ENCODE data around the gene IL17C.
A peak's percentile ranks its signal among the peaks of the same experiment; 100 is the strongest.

IL17C gene

DNA sequence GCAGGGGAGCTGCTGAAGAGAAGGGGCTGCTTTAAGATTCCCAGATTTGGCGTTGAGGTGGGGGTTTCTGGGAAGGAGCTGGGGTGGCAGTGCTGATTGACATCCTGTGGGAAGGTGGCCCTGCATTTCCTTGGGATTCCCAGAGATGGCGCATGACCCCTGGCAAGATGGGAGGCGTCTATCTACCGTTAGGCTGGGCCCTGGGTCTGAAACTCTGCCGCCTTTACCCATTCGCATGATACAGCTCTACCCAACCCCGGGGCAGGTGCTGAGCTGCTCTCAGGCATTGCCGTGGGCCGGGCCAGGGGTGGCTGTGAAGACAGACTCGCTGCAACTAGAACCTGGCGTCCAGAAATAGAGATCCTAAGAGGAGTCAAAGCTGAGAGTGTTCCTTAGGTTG is 34.4 kb downstream of the IL17C start:
- TF ChIP-seq, protein P1, sequence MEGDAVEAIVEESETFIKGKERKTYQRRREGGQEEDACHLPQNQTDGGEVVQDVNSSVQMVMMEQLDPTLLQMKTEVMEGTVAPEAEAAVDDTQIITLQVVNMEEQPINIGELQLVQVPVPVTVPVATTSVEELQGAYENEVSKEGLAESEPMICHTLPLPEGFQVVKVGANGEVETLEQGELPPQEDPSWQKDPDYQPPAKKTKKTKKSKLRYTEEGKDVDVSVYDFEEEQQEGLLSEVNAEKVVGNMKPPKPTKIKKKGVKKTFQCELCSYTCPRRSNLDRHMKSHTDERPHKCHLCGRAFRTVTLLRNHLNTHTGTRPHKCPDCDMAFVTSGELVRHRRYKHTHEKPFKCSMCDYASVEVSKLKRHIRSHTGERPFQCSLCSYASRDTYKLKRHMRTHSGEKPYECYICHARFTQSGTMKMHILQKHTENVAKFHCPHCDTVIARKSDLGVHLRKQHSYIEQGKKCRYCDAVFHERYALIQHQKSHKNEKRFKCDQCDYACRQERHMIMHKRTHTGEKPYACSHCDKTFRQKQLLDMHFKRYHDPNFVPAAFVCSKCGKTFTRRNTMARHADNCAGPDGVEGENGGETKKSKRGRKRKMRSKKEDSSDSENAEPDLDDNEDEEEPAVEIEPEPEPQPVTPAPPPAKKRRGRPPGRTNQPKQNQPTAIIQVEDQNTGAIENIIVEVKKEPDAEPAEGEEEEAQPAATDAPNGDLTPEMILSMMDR (IDR thresholded peaks at IDR 0.05) = peak; percentile 21; the same call in 1 of the 2 replicates

DNA sequence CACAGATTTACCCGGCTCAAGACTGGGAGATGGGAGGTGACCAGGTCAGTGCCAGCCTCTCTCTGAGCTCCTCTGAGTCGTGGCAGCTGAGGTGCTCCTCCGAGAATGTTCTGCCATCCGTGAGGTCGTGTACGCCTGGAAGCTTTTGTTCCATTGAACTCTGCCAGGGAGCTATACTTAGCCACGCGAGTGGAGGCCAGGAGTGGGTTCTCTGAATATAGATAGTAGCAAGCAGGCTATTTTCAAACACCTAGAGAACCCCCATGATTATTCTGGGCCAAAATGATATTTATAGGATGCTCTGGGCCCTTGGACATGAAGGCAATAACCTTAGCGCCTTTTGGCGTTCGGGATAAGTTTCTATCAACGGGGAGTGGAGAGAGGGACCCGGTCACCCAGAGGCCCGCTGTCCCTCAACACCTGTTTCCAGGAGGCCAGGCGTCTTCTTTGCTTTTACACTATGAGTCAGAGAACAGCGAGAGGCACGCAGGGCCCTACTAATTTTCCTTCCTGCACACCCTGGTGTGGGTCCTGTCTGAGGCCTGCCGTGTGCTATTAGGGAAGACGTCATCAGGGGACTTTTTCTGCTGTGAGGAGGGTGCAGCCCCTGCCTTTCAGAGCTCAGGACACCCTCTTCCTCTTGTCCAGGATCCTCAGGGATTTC is 35.5 kb downstream of the IL17C start:
- TF ChIP-seq, protein P1 (IDR thresholded peaks at IDR 0.05) = no peak

DNA sequence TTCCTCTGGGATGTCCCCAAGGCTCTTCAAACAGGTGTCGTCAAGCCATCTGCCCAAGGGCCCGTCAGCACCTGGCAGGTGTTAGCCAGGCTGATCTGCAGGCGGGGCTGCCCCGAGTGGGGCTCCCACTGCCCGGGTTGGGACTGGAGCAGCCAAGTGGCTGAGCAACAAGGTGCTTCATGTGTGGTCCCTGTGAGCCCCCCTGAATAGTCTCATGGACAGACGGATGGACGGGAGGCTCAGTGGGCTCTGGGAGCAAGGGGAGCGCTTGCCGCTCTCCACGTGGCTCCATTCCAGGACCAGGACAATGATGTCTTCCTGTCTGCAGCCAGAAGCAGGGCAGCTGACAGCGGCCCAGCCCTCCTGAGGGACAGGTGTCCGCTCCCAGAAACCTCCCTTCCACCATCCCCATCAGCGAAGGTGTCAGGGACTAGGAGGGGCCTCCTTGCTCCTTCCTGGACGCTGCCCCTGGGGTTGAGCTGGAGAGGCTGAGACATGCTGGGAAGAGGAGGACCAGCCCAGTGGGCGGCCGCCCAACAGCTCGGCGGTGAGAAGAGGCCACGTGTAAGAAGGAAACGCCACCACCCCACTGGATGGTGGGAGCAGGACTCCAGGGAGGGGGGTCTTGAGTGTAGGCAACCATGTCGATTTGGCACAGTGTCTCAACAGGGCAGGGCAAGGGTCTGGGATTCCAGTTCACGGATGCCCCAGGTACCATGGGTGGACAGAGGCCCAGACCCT is 38.3 kb downstream of the IL17C start:
- TF ChIP-seq, protein P1 (IDR thresholded peaks at IDR 0.05) = no peak

DNA sequence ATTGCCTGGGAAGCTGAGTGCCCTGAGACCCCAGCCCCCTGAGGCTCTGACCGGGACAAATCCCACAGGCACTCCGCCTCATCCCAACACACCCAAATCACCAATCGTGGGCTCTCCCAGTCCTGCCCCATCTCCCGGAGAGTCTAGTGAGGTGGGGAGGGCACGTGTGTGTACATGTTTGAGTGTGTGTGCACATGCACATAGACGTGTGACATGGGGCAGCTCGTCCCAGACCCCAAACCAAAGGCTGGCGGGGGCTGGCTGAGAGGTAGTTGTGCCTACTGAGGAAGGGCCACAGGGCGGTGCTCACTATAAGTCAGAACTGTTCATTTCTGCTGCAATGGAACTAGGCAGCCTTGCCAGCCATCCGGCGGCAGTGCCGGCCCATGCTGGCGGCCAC is 39.3 kb downstream of the IL17C start:
- TF ChIP-seq, protein P1 (IDR thresholded peaks at IDR 0.05) = no peak

DNA sequence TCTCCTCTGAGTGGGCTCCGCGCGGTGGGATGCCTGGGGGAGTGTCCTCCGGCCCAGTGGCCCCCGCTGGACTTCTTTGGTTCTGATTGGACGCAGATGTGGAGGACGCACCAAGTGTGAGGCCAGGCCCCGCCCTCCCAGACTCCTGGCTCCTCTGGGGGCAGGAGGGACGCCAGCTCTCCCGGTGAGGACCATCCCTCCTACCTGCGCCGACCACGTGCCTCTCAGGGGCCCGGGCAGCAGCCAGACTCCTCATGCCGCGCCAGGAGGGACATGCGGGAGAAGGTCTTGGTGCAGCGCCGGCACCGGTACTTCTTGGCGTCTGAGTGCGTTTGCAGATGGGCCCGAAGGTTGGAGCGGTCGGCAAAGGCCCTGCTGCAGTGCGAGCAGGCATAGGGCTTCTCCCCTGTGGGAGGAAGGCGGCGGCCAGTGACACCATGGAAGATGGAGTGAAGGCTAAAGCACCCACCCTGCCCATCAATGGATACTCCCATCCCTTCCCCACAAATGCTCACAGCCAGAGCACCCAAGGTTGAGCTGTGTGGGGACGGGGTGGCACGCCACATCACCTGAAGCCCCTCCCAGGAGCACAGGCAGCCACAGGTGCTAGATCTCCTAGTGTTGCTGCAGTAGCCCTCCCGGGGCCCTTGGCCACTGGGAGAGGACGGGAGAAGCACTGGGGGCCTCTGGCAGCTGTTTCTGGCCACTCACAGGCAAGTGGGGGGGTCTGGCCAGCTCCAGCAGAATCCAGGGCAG is 40.0 kb downstream of the IL17C start:
- TF ChIP-seq, protein P1 (IDR thresholded peaks at IDR 0.05) = no peak

DNA sequence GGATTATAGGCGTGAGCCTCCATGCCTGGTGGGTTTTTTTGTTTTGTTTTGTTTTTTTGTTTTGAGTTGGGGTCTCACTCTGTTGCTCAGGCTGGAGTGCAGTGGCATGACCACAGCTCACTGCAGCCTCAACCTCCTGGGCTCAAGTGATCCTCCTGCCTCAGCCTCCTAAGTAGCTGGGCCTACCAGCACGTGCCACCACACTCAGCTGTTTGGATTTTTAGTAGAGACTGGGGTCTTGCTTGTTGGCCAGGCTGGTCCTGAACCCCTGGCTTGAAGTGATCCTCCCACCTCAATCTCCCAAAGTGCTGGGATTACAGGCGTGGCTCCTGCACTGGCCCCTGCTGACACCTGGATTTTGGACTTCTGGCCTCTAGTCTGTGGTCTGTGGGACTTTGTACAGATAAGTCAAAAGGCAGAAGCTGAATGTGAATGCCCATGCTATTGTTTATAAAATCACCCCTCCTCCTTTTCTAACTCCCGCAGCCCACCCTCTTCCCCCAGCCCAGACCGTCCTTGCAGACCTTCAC is 42.2 kb downstream of the IL17C start:
- TF ChIP-seq, protein P1 (IDR thresholded peaks at IDR 0.05) = no peak

DNA sequence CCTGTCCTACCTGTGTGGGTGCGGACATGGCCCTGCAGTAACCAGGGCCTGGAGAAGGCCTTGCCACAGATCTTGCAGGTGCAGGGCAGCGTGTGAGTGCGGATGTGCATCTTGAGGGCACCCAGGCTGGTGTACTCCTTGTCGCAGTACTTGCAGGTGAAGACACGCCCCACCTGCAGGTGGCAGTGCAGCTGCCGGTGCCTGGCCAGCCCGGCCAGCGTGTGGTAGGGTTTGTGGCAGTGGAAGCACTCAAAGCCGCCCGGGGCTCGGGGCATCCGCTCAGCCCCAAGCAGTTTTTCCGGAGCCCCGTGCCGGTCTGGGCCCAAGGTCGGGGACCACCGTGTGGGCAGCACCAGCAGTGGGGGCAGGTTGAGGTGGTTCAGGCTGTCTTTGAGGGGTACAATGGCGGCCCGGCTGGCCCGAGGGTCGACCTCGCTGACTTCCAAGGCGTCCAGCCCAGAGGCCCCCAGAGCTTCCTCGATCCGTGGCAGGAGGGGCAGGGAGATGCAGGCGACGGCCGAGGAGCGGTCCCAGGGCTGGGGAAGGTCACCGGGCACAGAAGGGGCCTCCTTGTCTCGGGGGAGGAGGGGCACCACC is 42.8 kb downstream of the IL17C start:
- TF ChIP-seq, protein P1 (IDR thresholded peaks at IDR 0.05) = peak; percentile 55
